Panc1 (cell line): ENCODE measurements around the gene BICDL2.

ENCODE experiments used
- CTCF ChIP-seq: fragments of 450-650 bp; IDR thresholded peaks from 2 replicates; pipeline ENCODE4 v1.5.1; 2017; ENCODE audit warnings: mild to moderate bottlenecking
- POLR2AphosphoS5 ChIP-seq: IDR thresholded peaks from 2 replicates; pipeline ENCODE4 v1.6.1; 2012; ENCODE audit warnings: mild to moderate bottlenecking, low read depth, low read length, moderate library complexity
- REST ChIP-seq, 2 experiments: IDR thresholded peaks; 2 replicates each; pipeline ENCODE4 v1.6.1; 2011 to 2012; ENCODE audit warnings: low read depth in 2 of 2, control low read depth in 1 of 2, low read length in 1 of 2, mild to moderate bottlenecking in 1 of 2, moderate library complexity in 1 of 2; ENCODE audit not compliant: insufficient read depth in 1 of 2
- SIN3A ChIP-seq: IDR thresholded peaks from 2 replicates; pipeline ENCODE4 v1.6.1; 2012; ENCODE audit warnings: low read depth, mild to moderate bottlenecking, low read length, moderate library complexity, borderline replicate concordance; ENCODE audit not compliant: insufficient read depth
- TCF7L2 ChIP-seq: IDR thresholded peaks from 2 replicates; pipeline ENCODE4 v1.6.1; 2011; ENCODE audit warnings: mild to moderate bottlenecking, low read depth, low read length, inconsistent platforms

- TF ChIP-seq CTCF (no peak), SIN3A (no peak), REST (IDR thresholded peaks at IDR 0.05; ENCODE audit: insufficient read depth in 1 of 2, low read depth in 2 of 2, low read length in 1 of 2) (no peak), POLR2AphosphoS5 (no peak), TCF7L2 (no peak)
These were observed 8.0 kb upstream of the BICDL2 start for GRCh38 chr16:3044708-3045107.
